Liver (tissue), 3 donors: Measurements from ENCODE around the gene RPGR.

Experiments used
- FOXA1 ChIP-seq: IDR thresholded peaks from 2 replicates; pipeline ENCODE4 v1.6.1; 2016; ENCODE audit warnings: antibody characterized with exemption
- RXRA ChIP-seq, 2 donors: IDR thresholded peaks; 2 replicates each; pipeline ENCODE4 v1.6.1; 2017 to 2018; ENCODE audit warnings: antibody characterized with exemption in 2 of 2, mild to moderate bottlenecking in 1 of 2
- TF ChIP-seq, protein P1 (sequence below): fragments of 150-350 bp; IDR thresholded peaks from 2 replicates; pipeline ENCODE4 v1.5.1; 2017; ENCODE audit warnings: improper control_type of control experiment, low read depth, low read length; ENCODE audit not compliant: missing input control
- TF ChIP-seq, protein P2 (sequence below): IDR thresholded peaks from 2 replicates; pipeline ENCODE4 v1.6.1; 2016; ENCODE audit warnings: antibody characterized with exemption
- donor health status: healthy.
- donor health status: healthy.

DNA sequence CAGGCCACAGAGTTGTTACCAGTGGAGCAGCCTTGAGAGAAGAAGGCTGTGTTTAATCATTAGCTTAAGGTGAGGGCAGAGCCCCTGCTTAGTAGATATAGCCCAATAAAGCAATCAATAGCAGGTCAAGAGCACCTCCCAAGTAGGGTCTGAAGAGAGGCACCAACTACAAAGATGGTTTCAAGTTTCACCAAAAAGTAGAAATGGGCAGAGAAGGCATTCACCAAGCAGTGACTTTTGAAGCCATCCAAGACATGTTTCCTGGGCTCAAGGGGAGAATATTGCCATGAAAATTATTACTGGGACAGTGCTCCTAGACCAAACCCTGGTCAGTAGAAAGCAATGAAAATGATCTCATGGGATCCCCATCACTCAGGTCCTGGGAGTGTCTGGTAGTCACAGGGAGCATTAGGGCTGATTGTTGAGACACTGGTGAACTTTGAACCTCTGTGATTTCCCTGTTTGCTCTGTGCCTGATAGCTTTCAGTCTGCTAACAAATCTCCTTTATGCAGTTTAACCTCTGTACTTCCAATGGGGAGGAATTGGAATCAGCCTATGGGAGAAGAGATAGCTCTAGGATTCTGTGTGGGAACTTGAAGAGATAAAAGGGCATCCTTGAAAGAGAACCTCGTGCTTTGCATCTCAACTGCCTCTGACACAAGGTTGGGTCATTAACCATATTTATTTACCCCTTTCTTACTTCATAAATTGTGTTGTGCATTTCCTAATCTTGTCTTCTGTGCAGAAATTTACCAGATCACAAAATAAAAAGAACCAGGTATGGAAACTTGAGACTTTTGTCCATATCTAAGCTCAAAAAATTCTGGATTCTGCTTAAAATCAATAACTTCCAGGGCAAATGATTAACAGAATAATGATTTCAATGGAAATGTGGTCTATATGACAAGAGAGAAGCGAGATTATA lies 15.8 kb upstream of the RPGR start:
- TF ChIP-seq RXRA (IDR thresholded peaks at IDR 0.05) (peak; percentile 67 to 71), FOXA1 (no peak)
- TF ChIP-seq, protein P1, sequence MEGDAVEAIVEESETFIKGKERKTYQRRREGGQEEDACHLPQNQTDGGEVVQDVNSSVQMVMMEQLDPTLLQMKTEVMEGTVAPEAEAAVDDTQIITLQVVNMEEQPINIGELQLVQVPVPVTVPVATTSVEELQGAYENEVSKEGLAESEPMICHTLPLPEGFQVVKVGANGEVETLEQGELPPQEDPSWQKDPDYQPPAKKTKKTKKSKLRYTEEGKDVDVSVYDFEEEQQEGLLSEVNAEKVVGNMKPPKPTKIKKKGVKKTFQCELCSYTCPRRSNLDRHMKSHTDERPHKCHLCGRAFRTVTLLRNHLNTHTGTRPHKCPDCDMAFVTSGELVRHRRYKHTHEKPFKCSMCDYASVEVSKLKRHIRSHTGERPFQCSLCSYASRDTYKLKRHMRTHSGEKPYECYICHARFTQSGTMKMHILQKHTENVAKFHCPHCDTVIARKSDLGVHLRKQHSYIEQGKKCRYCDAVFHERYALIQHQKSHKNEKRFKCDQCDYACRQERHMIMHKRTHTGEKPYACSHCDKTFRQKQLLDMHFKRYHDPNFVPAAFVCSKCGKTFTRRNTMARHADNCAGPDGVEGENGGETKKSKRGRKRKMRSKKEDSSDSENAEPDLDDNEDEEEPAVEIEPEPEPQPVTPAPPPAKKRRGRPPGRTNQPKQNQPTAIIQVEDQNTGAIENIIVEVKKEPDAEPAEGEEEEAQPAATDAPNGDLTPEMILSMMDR = no peak
- TF ChIP-seq, protein P2, sequence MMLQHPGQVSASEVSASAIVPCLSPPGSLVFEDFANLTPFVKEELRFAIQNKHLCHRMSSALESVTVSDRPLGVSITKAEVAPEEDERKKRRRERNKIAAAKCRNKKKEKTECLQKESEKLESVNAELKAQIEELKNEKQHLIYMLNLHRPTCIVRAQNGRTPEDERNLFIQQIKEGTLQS = peak; percentile 21
